Bronchial epithelial cell (primary cell): Measurements from ENCODE around the gene ART1. TPM values are rescaled to one million over a fixed set of nuclear protein-coding genes. Genes with fewer than 3 reads are reported as not detected.
A peak's percentile ranks its signal among the peaks of the same experiment; 100 is the strongest.

Source experiments
- DNase-seq: peaks from one replicate; pipeline ENCODE4 v3.0.0-alpha.2; 2010; ENCODE audit warnings: low read depth
- FAIRE-seq: peaks from 2 replicates; lab custom pipeline; 2011; peaks lifted over from hg19 to GRCh38; lab: Jason Lieb, UNC
- H3K27me3 ChIP-seq: 2 replicates; pipeline ENCODE4 v1.5.1; 2011; ENCODE audit warnings: low read length; ENCODE audit not compliant: control insufficient read depth, insufficient read depth
- H3K36me3 ChIP-seq: 2 replicates; pipeline ENCODE4 v1.5.1; 2011; ENCODE audit warnings: low read length; ENCODE audit not compliant: control insufficient read depth, insufficient read depth
- H3K4me3 ChIP-seq: 2 replicates; pipeline ENCODE4 v1.5.1; 2011; ENCODE audit warnings: mild to moderate bottlenecking, low read depth, low read length, control low read depth
- CTCF ChIP-seq: IDR thresholded peaks from 2 replicates; pipeline ENCODE4 v1.5.1; 2011; ENCODE audit warnings: mild to moderate bottlenecking, moderate library complexity, low read length, control low read depth, inconsistent platforms; ENCODE audit not compliant: insufficient read depth, severe bottlenecking
- total RNA-seq: library from RNA; depleted of rRNA; stranded (reverse); fragments of >200 nt; gene quantifications from 2 replicates; pipeline ENCODE4 v1.2.1, GENCODE V29; 2014

The ART1 gene
- total RNA-seq, 1 donor from 2014 or later = not detected

GRCh38 chr11:3684129-3684818, 39.3 kb downstream of the ART1 start:
- TF ChIP-seq CTCF = no peak
- H3K27me3 ChIP-seq = no peaks in the 10 kb centered on the region
- DNase-seq (no peak), FAIRE-seq (no peak)
- H3K4me3 ChIP-seq = no peak overlapping the region
- H3K36me3 ChIP-seq = peaks cover 26% of the 10 kb centered on the region

GRCh38 chr11:3684819-3685172, 39.9 kb downstream of the ART1 start:
- FAIRE-seq (no peak), DNase-seq (no peak)
- no peak overlapping the region for H3K4me3 ChIP-seq
- H3K27me3 ChIP-seq = no peaks in the 10 kb centered on the region
- no peak for TF ChIP-seq CTCF
- H3K36me3 ChIP-seq = peaks cover 25% of the 10 kb centered on the region

GRCh38 chr11:3685923-3686322, 41.0 kb downstream of the ART1 start:
- Histone ChIP-seq H3K36me3 (peaks cover 19% of the 10 kb centered on the region), H3K27me3 (no peaks in the 10 kb centered on the region), H3K4me3 (no peak overlapping the region)
- no peak for DNase-seq
- TF ChIP-seq CTCF = no peak
- no peak for FAIRE-seq

- FAIRE-seq = no peak
- DNase-seq = peak; percentile 26
These were observed 41.8 kb downstream of the ART1 start for GRCh38 chr11:3686751-3687150.

GRCh38 chr11:3700410-3700809, 55.5 kb downstream of the ART1 start:
- Histone ChIP-seq H3K27me3 (no peaks in the 10 kb centered on the region), H3K36me3 (peaks cover 20% of the 10 kb centered on the region), H3K4me3 (no peak overlapping the region)
- DNase-seq = no peak
- TF ChIP-seq CTCF = no peak
- no peak for FAIRE-seq

More at GRCh38 chr11:3686751-3687150, 41.8 kb downstream of the ART1 start:
- no peak for TF ChIP-seq CTCF
- Histone ChIP-seq H3K4me3 (no peak overlapping the region), H3K36me3 (peaks cover 23% of the 10 kb centered on the region), H3K27me3 (no peaks in the 10 kb centered on the region)

- H3K27me3 ChIP-seq = no peaks in the 10 kb centered on the region
- FAIRE-seq = no peak
- TF ChIP-seq CTCF = no peak
- no peak overlapping the region for H3K4me3 ChIP-seq
- no peak for DNase-seq
- H3K36me3 ChIP-seq = peaks cover 20% of the 10 kb centered on the region
These were observed 56.0 kb downstream of the ART1 start for GRCh38 chr11:3700910-3701309.
